ENCODE data around the gene PTTG1IP.

PTTG1IP gene

GRCh38 chr21:44895859-44896258 is 22.4 kb upstream of the PTTG1IP start:
- DNase-seq = no peak

- no peak for DNase-seq
Measured at GRCh38 chr21:44894687-44895302, 21.3 kb upstream of the PTTG1IP start.

GRCh38 chr21:44893948-44894656 is 20.6 kb upstream of the PTTG1IP start:
- no peak for DNase-seq

- no peak for DNase-seq
Measured at GRCh38 chr21:44893278-44893556, 19.7 kb upstream of the PTTG1IP start.

- DNase-seq = peak; percentile 42 to 85 (median 72)
Measured at GRCh38 chr21:44892536-44893277, 19.2 kb upstream of the PTTG1IP start.

GRCh38 chr21:44892095-44892494 is 18.6 kb upstream of the PTTG1IP start:
- DNase-seq = no peak

GRCh38 chr21:44891631-44892031 is 18.1 kb upstream of the PTTG1IP start:
- DNase-seq = no peak

- no peak for DNase-seq
Measured at GRCh38 chr21:44890961-44891541, 17.6 kb upstream of the PTTG1IP start.

- DNase-seq = no peak
Measured at GRCh38 chr21:44890338-44890931, 16.9 kb upstream of the PTTG1IP start.

- no peak for DNase-seq
Measured at GRCh38 chr21:44889625-44890337, 16.3 kb upstream of the PTTG1IP start.

GRCh38 chr21:44888581-44889550 is 15.4 kb upstream of the PTTG1IP start:
- DNase-seq = no peak

GRCh38 chr21:44887807-44888580 is 14.5 kb upstream of the PTTG1IP start:
- no peak for DNase-seq

- no peak for DNase-seq
Measured at GRCh38 chr21:44887126-44887806, 13.8 kb upstream of the PTTG1IP start.

GRCh38 chr21:44886113-44887075 is 12.9 kb upstream of the PTTG1IP start:
- DNase-seq = no peak

- DNase-seq = no peak
Measured at GRCh38 chr21:44885615-44886014, 12.1 kb upstream of the PTTG1IP start.

- DNase-seq = no peak
Measured at GRCh38 chr21:44884097-44884496, 10.6 kb upstream of the PTTG1IP start.

GRCh38 chr21:44883250-44883649 is 9.8 kb upstream of the PTTG1IP start:
- no peak for DNase-seq

- DNase-seq = peak in 1 of 6 experiments; percentile 19
Measured at GRCh38 chr21:44881198-44881872, 7.8 kb upstream of the PTTG1IP start.

Measured in stimulated activated naive CD4-positive, alpha-beta T cell (primary cell).